ENCODE data around the gene HVCN1. TPM values are rescaled to one million over a fixed set of nuclear protein-coding genes. Genes with fewer than 3 reads are reported as not detected.

The HVCN1 gene
- total RNA-seq, 1 experiment from 2014 or later = 2.2 TPM

- Histone ChIP-seq H3K9ac (ENCODE audit: low read length) (no peak overlapping the region), H3K4me1 (ENCODE audit: insufficient read depth, low read length) (no peaks in the 10 kb centered on the region), H3K27ac (ENCODE audit: low read length) (no peak overlapping the region), H3K9me2 (replicated peaks; ENCODE audit: low read length) (no peaks in the 10 kb centered on the region), H3K9me3 (ENCODE audit: low read length) (peaks cover 14% of the 10 kb centered on the region), H3K27me3 (ENCODE audit: low read length) (no peaks in the 10 kb centered on the region), H4K20me1 (ENCODE audit: low read length) (no peaks in the 10 kb centered on the region), H3K4me2 (ENCODE audit: low read length) (no peak overlapping the region), H3K79me2 (ENCODE audit: low read length) (no peaks in the 10 kb centered on the region), H3K4me3 (ENCODE audit: low read length) (no peak overlapping the region), H3K36me3 (ENCODE audit: low read depth, low read length) (no peaks in the 10 kb centered on the region), H2AFZ (ENCODE audit: low read length) (no peak overlapping the region), H3F3A (ENCODE audit: low read length, unreplicated experiment) (no peaks in the 10 kb centered on the region)
- ATAC-seq (no peak), DNase-seq (no peak)
- intact Hi-C loops (cut with micrococcal nuclease) = no loop called here
- CTCF ChIA-PET = no interaction called here
- POLR2A ChIA-PET (ENCODE audit: unreplicated experiment) = no interaction called here
- no TSS peak for BruUV-seq (replicated peaks)
- TF ChIP-seq EZH2 (IDR thresholded peaks at IDR 0.05; ENCODE audit: low read length, unreplicated experiment) (no peak), EZH2phosphoT487 (IDR thresholded peaks at IDR 0.05; ENCODE audit: borderline replicate concordance, low read length) (no peak), CTCF (conservative IDR thresholded peaks at IDR 0.05; ENCODE audit: low read depth, low read length) (no peak)
Measured at GRCh38 chr12:110669193-110669502, 19.8 kb downstream of the HVCN1 start.

- CTCF ChIA-PET = interaction anchor here (0.6 kb wide), 1 partner anchor 23 kb away, joined by 3 read pairs; no protein-coding TSS in a partner anchor
- Histone ChIP-seq H2AFZ (ENCODE audit: low read length) (no peak overlapping the region), H3K36me3 (ENCODE audit: low read depth, low read length) (no peaks in the 10 kb centered on the region)
Measured at GRCh38 chr12:110668480-110669192, 20.3 kb downstream of the HVCN1 start.

More at GRCh38 chr12:110668480-110669192, 20.3 kb downstream of the HVCN1 start:
- H3K4me3 ChIP-seq (ENCODE audit: low read length) = no peak overlapping the region
- H3K9me3 ChIP-seq (ENCODE audit: low read length) = peaks cover 14% of the 10 kb centered on the region
- BruUV-seq (replicated peaks) = no TSS peak
- H3K4me1 ChIP-seq (ENCODE audit: insufficient read depth, low read length) = no peaks in the 10 kb centered on the region
- DNase-seq (no peak), ATAC-seq (no peak)
- POLR2A ChIA-PET (ENCODE audit: unreplicated experiment) = no interaction called here
- no peaks in the 10 kb centered on the region for H3K79me2 ChIP-seq (ENCODE audit: low read length)
- H3K27ac ChIP-seq (ENCODE audit: low read length) = no peak overlapping the region
- no peaks in the 10 kb centered on the region for H3F3A ChIP-seq (ENCODE audit: low read length, unreplicated experiment)
- no peaks in the 10 kb centered on the region for H3K9me2 ChIP-seq (replicated peaks; ENCODE audit: low read length)
- intact Hi-C loops (cut with micrococcal nuclease) = no loop called here
- H3K4me2 ChIP-seq (ENCODE audit: low read length) = no peak overlapping the region
- no peak overlapping the region for H3K9ac ChIP-seq (ENCODE audit: low read length)
- no peaks in the 10 kb centered on the region for H4K20me1 ChIP-seq (ENCODE audit: low read length)
- TF ChIP-seq EZH2 (IDR thresholded peaks at IDR 0.05; ENCODE audit: low read length, unreplicated experiment) (no peak), CTCF (conservative IDR thresholded peaks at IDR 0.05; ENCODE audit: low read depth, low read length) (no peak), EZH2phosphoT487 (IDR thresholded peaks at IDR 0.05; ENCODE audit: borderline replicate concordance, low read length) (no peak)
- H3K27me3 ChIP-seq (ENCODE audit: low read length) = no peaks in the 10 kb centered on the region
